Measurements from ENCODE around the gene ACVRL1.

The ACVRL1 gene

DNA sequence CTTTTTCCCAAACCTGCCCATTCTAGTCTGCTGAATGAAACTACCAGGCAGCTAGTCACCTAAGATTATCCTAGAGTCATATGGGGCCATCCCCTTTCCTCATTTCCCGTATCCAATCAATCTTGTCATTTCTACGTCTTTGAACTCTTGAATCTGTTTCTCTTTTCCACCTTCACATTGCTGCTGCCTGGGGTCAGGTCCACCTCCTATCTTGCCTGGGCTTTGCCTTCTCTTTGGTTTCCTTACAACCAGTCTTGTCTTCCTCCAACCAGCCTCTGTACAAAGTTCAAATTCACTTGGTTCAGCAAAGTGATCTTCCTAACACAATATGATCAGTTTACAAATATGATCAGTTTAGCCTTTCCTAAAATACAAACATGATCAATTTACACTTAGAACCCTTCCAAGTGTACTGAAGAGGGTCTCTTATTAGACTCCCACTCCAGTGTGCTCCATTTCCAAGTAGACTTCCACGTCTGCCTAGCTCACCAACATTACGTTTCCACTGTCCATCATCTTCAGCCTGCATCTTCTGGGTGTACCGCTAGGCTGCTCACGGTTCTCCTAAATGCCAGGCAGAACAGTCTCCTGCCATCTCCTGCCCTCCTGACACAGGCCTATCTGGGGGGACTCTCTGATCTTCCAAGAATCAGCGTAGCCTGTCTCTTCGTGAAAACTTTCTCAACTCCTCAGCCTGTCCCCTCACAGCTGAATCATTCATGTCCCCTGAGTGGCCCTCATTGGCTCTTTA is 40.1 kb downstream of the ACVRL1 start:
- H3K4me1 ChIP-seq (ENCODE audit: control insufficient read depth, insufficient read depth, low read length): peaks cover 2% of the 10 kb centered on the region
- H3K36me3 ChIP-seq (ENCODE audit: control insufficient read depth in 2 of 2, insufficient read depth in 2 of 2, low read length in 2 of 2): no peaks in the 10 kb centered on the region
- H3K9ac ChIP-seq (ENCODE audit: low read length in 2 of 2): no peak overlapping the region
- no peak overlapping the region for H3K4me3 ChIP-seq (ENCODE audit: low read length in 2 of 2)
- H3K9me3 ChIP-seq (ENCODE audit: control insufficient read depth in 2 of 2, low read length in 2 of 2): peaks cover 3 to 14% of the 10 kb centered on the region in 2 donors
- H3K27me3 ChIP-seq (ENCODE audit: control insufficient read depth in 1 of 2, insufficient read depth in 2 of 2, low read length in 2 of 2): no peaks in the 10 kb centered on the region
- no peak overlapping the region for H3K27ac ChIP-seq (ENCODE audit: low read length)

DNA sequence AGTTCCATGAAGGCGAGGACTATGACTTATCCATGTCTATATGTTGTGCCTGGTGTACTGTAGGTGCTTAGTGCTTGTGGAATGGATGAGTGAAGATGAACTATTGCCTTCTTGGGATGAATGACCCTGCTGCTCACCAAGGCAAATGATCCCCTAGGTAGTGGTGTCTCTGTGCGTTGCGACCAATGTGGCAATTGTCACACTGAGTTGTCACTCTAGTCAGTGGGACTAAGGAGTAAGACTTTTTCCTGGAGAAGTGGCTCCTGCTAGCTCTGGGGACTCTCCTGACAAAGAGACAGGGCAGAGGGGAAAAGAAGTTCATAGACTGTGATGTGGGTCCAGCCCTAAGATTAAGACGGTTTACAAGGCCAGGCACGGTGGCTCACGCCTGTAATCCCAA is 40.8 kb downstream of the ACVRL1 start:
- Histone ChIP-seq H3K4me3 (ENCODE audit: low read length in 2 of 2) (no peak overlapping the region), H3K27me3 (ENCODE audit: control insufficient read depth in 1 of 2, insufficient read depth in 2 of 2, low read length in 2 of 2) (no peaks in the 10 kb centered on the region), H3K9me3 (ENCODE audit: control insufficient read depth in 2 of 2, low read length in 2 of 2) (peaks cover 3 to 14% of the 10 kb centered on the region in 2 donors), H3K36me3 (ENCODE audit: control insufficient read depth in 2 of 2, insufficient read depth in 2 of 2, low read length in 2 of 2) (no peaks in the 10 kb centered on the region), H3K27ac (ENCODE audit: low read length) (no peak overlapping the region), H3K9ac (ENCODE audit: low read length in 2 of 2) (no peak overlapping the region), H3K4me1 (ENCODE audit: control insufficient read depth, insufficient read depth, low read length) (peaks cover 7% of the 10 kb centered on the region)

DNA sequence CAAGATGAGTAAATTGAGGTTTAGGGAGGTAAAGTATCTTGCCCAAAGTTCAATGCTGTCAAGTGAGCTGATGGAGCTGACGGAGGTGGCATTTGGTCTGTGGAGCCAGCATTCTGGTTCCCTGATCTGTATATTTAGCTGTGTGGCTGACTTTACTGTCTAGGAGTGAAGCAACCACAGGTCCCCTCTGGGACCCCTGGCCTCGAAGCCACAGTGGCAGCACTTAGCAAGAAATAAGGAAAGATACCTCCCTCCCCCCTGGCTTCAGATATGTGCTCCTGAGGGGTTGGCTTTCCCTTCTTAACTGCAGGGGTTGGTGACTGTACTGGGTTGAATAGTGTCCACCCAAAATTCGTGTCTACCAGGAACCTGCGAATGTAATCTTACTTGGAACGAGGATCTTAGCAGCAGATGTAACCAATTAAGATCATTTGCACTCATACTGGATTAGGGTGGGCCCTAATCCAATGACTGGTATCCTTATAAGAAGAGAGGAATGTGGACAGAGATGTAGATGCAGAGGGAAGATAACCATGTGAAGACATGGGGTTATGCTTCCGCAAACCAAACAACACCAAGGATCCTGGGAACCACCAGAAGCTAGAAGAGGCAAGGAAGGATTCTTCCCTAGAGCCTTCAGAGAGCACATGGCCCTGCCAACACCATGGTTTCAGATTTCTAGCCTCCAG is 42.2 kb downstream of the ACVRL1 start:
- Histone ChIP-seq H3K36me3 (ENCODE audit: control insufficient read depth in 2 of 2, insufficient read depth in 2 of 2, low read length in 2 of 2) (no peaks in the 10 kb centered on the region), H3K27ac (ENCODE audit: low read length) (no peak overlapping the region), H3K4me1 (ENCODE audit: control insufficient read depth, insufficient read depth, low read length) (peaks cover 11% of the 10 kb centered on the region), H3K4me3 (ENCODE audit: low read length in 2 of 2) (no peak overlapping the region), H3K27me3 (ENCODE audit: control insufficient read depth in 1 of 2, insufficient read depth in 2 of 2, low read length in 2 of 2) (no peaks in the 10 kb centered on the region), H3K9me3 (ENCODE audit: control insufficient read depth in 2 of 2, low read length in 2 of 2) (peaks cover 1 to 2% of the 10 kb centered on the region in 2 donors), H3K9ac (ENCODE audit: low read length in 2 of 2) (no peak overlapping the region)

DNA sequence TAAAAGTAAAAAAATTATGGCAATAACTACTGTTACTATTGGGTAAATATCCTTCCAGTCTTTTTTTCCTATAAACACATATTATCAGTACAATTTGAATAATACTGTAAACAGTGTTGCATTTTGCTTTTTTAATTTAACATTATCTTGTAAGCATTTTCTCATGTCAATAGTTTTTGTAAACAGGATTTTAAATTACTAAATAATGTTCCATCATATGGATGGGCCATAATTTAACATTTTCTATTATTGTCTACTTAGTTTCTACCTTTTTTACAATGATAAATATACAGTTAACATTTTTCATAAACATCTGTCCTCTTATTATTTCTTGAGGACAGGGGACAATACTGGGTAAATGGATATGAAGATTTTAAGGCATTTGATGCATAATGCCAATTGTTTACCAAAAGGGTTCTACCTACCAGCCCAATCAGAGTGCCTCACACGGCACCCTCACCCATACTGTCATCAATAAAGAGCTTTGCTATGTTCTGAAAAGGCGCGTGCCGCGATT is 43.4 kb downstream of the ACVRL1 start:
- Histone ChIP-seq H3K4me3 (ENCODE audit: low read length in 2 of 2) (peak overlapping the region; percentile 82 to 86), H3K9me3 (ENCODE audit: control insufficient read depth in 2 of 2, low read length in 2 of 2) (no peaks in the 10 kb centered on the region), H3K36me3 (ENCODE audit: control insufficient read depth in 2 of 2, insufficient read depth in 2 of 2, low read length in 2 of 2) (no peaks in the 10 kb centered on the region), H3K9ac (ENCODE audit: low read length in 2 of 2) (peak overlapping the region; percentile 68 to 70), H3K27me3 (ENCODE audit: control insufficient read depth in 1 of 2, insufficient read depth in 2 of 2, low read length in 2 of 2) (no peaks in the 10 kb centered on the region), H3K27ac (ENCODE audit: low read length) (no peak overlapping the region), H3K4me1 (ENCODE audit: control insufficient read depth, insufficient read depth, low read length) (peaks cover 22% of the 10 kb centered on the region)

DNA sequence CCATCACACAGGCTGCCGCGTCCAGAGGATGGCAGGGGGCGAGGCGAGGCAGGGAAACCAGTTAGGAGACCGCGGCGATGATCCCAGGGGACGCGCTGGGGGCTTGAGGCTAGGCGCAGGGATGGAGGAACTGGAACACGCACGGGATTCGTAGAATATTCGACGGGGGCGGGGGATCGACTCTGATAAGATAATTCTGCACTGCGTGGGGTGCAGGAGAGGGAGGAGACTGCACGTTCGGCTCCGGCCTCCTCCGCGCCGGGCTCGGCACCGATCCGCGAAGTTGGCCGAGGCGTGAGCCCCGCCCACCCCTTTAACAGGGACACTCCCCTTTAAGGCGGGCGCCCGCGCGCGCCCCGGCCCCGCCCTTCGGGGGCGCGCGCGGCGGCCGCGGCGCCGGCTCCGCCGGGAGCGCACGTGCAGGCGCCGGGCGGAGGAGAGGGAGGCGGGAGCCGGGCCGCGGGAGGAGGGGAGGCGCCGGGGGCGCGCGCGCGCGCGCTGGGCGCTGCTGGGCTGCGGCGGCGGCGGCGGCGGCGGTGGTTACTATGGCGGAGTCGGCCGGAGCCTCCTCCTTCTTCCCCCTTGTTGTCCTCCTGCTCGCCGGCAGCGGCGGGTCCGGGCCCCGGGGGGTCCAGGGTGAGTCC is 44.0 kb downstream of the ACVRL1 start, which contains the start of gene ACVR1B:
TSS of gene ACVR1B (plus strand) at position 501 of the 644 bp plus-strand sequence. CDS start at position 546, 45 bp downstream.
- Histone ChIP-seq H3K36me3 (ENCODE audit: control insufficient read depth in 2 of 2, insufficient read depth in 2 of 2, low read length in 2 of 2) (no peaks in the 10 kb centered on the region), H3K9me3 (ENCODE audit: control insufficient read depth in 2 of 2, low read length in 2 of 2) (no peaks in the 10 kb centered on the region), H3K27ac (ENCODE audit: low read length) (peak within 1 kb of the TSS; percentile 69), H3K9ac (ENCODE audit: low read length in 2 of 2) (peak within 1 kb of the TSS; percentile 82 to 87), H3K4me1 (ENCODE audit: control insufficient read depth, insufficient read depth, low read length) (peaks cover 26% of the 10 kb centered on the region), H3K27me3 (ENCODE audit: control insufficient read depth in 1 of 2, insufficient read depth in 2 of 2, low read length in 2 of 2) (no peaks in the 10 kb centered on the region), H3K4me3 (ENCODE audit: low read length in 2 of 2) (peak within 1 kb of the TSS; percentile 83 to 86)

DNA sequence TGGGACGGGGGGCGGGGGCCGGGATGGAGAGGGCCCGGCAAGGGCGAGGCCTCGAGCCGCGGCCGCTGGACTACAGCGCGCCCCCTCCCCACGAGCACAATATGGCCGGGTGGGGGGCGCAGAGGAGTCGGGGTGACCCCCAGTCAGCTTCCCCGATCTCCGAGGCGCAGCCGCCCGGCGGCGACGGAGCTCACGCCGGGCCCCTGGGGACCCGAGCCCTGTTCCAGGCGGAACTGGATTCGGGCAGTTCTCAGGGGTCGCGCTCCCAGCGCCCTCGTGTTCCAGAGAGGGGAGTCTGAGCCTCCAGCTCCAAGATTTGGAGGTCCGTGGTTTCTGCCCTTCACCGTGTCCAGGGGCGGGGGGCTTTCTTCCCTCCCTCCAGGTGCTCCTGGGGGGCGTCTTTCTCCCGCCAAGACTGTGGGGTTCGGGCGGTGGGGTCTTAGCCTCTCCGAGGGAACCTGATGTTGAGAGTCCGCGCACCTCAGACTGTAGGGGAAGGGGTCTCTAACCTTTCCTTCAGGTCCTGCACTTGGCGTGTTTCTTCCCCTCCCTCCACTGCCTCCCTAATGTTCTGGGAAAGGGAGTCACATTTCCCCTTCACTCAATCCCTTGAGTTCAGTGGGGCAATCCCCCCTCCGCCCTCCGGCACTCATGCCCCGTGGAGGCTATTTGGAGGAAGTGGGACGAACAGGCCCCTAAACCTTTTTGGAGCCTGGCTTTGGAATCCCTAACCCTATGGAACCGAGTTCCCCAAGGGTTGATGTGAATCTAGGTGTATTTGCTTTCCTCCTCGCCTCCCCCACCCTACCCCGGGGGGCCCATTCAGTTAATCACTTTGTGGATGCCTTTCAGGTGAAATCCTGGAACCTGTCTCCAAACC is 44.8 kb downstream of the ACVRL1 start:
- Histone ChIP-seq H3K27ac (ENCODE audit: low read length) (peak overlapping the region; percentile 69), H3K4me1 (ENCODE audit: control insufficient read depth, insufficient read depth, low read length) (peaks cover 26% of the 10 kb centered on the region), H3K9ac (ENCODE audit: low read length in 2 of 2) (peak overlapping the region; percentile 82 to 87), H3K4me3 (ENCODE audit: low read length in 2 of 2) (peak overlapping the region; percentile 83 to 86), H3K36me3 (ENCODE audit: control insufficient read depth in 2 of 2, insufficient read depth in 2 of 2, low read length in 2 of 2) (no peaks in the 10 kb centered on the region), H3K27me3 (ENCODE audit: control insufficient read depth in 1 of 2, insufficient read depth in 2 of 2, low read length in 2 of 2) (no peaks in the 10 kb centered on the region), H3K9me3 (ENCODE audit: control insufficient read depth in 2 of 2, low read length in 2 of 2) (no peaks in the 10 kb centered on the region)

DNA sequence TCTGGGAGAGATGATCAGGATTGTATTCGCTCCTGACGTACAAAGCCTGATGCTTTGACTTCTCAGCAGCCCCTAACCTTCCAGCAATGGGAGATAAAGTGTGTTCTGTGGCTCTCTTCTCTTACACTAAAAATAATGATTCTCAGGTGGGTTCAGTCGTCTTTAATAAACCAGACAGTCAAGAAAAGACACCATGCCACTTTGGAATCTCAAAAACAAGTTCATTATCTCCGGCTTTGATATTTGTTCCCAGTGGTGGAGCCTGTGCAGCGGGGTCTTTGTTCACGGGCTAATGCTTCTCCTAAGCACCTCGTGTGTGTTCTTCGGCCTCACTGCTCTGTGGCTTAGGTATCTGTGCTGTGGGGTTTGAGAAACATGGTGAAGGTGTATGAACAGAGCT is 45.8 kb downstream of the ACVRL1 start:
- Histone ChIP-seq H3K9me3 (ENCODE audit: control insufficient read depth in 2 of 2, low read length in 2 of 2) (no peaks in the 10 kb centered on the region), H3K27me3 (ENCODE audit: control insufficient read depth in 1 of 2, insufficient read depth in 2 of 2, low read length in 2 of 2) (no peaks in the 10 kb centered on the region), H3K4me3 (ENCODE audit: low read length in 2 of 2) (peak overlapping the region; percentile 12 to 86), H3K36me3 (ENCODE audit: control insufficient read depth in 2 of 2, insufficient read depth in 2 of 2, low read length in 2 of 2) (no peaks in the 10 kb centered on the region), H3K4me1 (ENCODE audit: control insufficient read depth, insufficient read depth, low read length) (peaks cover 30% of the 10 kb centered on the region), H3K9ac (ENCODE audit: low read length in 2 of 2) (peak overlapping the region in 1 of 2 donors; percentile 64), H3K27ac (ENCODE audit: low read length) (peak overlapping the region; percentile 7)

DNA sequence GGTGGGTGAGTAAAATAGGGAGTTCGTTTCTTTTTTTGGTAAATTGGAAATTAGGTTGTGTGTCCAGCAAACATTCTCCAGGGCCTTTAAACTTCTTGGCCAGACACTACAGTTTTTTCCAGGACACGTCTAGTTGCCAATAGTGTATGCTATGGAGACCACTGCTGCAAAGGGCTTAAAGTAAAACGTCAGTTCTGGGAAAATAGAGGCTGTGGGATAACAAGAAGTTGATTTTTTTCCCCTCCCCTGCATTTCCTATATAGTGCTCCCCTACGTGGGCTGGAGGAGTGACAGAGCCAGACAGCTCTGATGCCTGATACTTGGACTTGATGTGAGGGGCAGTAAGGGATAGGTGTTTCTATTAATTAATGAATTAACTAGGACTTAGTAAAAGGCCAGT is 46.6 kb downstream of the ACVRL1 start:
- Histone ChIP-seq H3K27ac (ENCODE audit: low read length) (peak overlapping the region; percentile 1), H3K36me3 (ENCODE audit: control insufficient read depth in 2 of 2, insufficient read depth in 2 of 2, low read length in 2 of 2) (no peaks in the 10 kb centered on the region), H3K9me3 (ENCODE audit: control insufficient read depth in 2 of 2, low read length in 2 of 2) (no peaks in the 10 kb centered on the region), H3K4me3 (ENCODE audit: low read length in 2 of 2) (peak overlapping the region in 1 of 2 donors; percentile 0), H3K9ac (ENCODE audit: low read length in 2 of 2) (no peak overlapping the region), H3K4me1 (ENCODE audit: control insufficient read depth, insufficient read depth, low read length) (peaks cover 33% of the 10 kb centered on the region), H3K27me3 (ENCODE audit: control insufficient read depth in 1 of 2, insufficient read depth in 2 of 2, low read length in 2 of 2) (no peaks in the 10 kb centered on the region)

DNA sequence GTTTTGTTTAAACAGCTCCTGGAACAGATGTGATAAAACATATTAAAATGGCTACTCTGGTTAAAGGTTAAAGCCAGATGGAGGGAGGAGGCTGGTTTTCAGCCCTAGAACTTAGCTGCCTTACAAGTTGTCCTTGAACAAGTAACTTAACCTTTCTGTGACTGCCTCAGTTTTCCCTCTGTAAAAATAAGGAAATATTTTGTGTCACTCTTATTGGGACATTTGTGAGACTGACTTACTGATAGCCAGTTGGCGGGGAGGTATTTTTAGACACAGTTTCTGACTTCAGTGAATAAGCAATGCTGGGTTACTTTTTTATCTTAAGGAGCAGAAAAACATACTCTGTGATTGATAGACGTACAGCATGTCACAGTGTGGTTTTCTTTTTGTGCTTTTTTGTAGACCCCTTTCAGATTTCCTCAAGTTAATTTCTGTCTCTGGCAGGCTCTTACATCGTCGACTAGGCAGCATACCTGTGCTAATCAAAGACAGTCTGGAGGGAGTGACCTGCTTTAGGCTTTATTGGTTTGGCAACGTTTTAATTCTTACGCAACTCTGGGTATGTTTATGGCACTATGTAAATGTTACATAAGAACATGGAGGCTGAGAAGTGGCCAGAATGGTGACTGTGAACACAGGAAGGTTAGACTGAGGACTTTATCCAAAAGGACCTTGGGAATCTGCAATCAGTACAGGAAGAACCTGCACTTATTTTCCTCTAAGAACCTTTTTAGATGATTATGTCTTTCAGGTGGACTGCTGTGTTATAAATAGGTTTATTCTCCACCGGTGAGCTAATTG is 47.5 kb downstream of the ACVRL1 start:
- no peaks in the 10 kb centered on the region for H3K9me3 ChIP-seq (ENCODE audit: control insufficient read depth in 2 of 2, low read length in 2 of 2)
- no peak overlapping the region for H3K4me3 ChIP-seq (ENCODE audit: low read length in 2 of 2)
- H3K27me3 ChIP-seq (ENCODE audit: control insufficient read depth in 1 of 2, insufficient read depth in 2 of 2, low read length in 2 of 2): no peaks in the 10 kb centered on the region
- H3K4me1 ChIP-seq (ENCODE audit: control insufficient read depth, insufficient read depth, low read length): peaks cover 39% of the 10 kb centered on the region
- peak overlapping the region; percentile 12 for H3K27ac ChIP-seq (ENCODE audit: low read length)
- H3K9ac ChIP-seq (ENCODE audit: low read length in 2 of 2): no peak overlapping the region
- no peaks in the 10 kb centered on the region for H3K36me3 ChIP-seq (ENCODE audit: control insufficient read depth in 2 of 2, insufficient read depth in 2 of 2, low read length in 2 of 2)

Measured in stomach smooth muscle (tissue), 2 donors.